ENCODE results near the gene LMNTD2.

DNA sequence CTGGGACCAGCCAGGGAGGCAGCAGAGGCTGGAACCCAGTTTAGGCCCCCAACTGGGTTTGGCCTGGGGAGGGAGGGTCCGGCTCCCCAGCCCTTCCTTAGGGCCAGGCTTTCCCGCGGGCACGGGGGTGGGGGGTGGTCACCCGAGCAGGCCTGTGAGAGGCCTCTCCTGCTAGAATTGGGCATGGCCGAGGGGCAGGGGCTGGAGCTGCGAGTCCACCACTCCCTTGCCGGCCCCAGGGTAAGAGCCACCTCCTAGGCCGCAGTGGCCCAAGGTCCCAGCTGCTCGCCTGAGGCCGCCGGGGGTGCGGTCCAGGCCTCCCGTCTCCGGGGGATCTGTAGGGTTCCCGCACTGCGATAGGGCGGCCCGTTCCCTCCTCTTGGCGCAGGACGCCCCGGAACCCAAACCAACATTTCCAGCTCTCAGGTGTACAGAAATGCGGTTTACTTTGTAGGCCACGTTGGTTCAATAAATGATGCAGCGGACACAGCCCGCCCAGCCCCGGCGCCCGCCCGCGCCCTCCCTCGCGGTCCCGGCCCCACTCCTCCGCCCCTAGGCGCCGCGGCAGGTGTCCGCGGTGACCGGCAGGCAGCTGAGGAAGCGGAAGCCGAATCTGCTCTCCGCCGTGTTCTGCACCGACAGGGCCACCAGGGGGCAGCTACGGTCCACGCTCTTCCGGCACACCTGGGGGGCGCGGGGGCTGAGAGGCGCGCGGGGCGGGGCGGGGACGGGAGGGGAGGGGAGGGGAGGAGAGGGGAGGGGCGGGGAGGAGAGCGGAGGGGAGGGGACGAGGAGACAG is 5.9 kb downstream of the LMNTD2 start:
- TF ChIP-seq, protein P1, sequence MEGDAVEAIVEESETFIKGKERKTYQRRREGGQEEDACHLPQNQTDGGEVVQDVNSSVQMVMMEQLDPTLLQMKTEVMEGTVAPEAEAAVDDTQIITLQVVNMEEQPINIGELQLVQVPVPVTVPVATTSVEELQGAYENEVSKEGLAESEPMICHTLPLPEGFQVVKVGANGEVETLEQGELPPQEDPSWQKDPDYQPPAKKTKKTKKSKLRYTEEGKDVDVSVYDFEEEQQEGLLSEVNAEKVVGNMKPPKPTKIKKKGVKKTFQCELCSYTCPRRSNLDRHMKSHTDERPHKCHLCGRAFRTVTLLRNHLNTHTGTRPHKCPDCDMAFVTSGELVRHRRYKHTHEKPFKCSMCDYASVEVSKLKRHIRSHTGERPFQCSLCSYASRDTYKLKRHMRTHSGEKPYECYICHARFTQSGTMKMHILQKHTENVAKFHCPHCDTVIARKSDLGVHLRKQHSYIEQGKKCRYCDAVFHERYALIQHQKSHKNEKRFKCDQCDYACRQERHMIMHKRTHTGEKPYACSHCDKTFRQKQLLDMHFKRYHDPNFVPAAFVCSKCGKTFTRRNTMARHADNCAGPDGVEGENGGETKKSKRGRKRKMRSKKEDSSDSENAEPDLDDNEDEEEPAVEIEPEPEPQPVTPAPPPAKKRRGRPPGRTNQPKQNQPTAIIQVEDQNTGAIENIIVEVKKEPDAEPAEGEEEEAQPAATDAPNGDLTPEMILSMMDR (IDR thresholded peaks at IDR 0.05): peak; percentile 45 to 77 (median 64)
- TF ChIP-seq POLR2A (IDR thresholded peaks at IDR 0.05): no peak

Measured in uterus (tissue), 2 donors.